ENCODE measurements around the gene DSN1. TPM values are rescaled to one million over a fixed set of nuclear protein-coding genes. Genes with fewer than 3 reads are reported as not detected.

DSN1 gene
- total and polyA plus RNA-seq, 4 donors: 3.5 to 14.6 (median 5.1) TPM

DNA sequence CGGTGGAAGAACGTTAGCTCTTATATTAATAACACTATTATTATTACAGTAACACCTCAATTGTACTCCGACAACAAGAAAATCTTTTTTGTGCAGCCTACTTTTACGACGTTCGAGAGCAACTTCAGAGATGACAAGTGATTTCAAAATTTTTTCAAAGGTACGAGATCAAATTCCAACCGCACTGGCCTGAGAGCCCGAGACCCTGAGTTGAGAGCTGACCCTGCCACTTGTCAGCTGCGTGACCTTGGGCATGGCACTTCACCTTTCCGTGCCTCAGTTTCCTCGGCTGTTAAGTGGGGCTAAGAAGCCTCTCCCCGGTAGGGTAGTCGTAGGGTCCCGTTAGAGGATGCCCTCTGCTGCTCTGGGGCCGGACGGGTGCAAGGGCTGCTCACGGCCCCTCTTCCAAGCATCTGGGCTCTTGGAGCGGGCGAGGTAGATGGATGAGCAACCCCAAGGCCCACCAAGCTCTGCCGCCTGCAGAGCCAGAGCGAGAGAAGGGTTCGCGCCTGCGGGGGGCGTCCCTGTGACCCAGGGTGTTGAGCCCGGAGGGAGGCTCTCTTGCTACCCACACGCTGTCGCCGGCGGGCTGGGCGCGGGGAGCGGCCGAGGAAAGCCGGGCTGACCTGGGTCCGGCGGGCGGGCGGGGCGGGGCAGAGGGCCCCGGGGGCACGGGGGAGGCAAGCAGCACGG, 28.2 kb downstream of the DSN1 start:
- no peak for TF ChIP-seq YY1 (IDR thresholded peaks at IDR 0.05)
- no peaks in the 10 kb centered on the region for H3K27me3 ChIP-seq (ENCODE audit: control insufficient read depth in 4 of 4, insufficient read depth in 4 of 4, low read length in 3 of 4)
- H3K9me3 ChIP-seq (ENCODE audit: control insufficient read depth in 4 of 4, low read length in 3 of 4): no peaks in the 10 kb centered on the region
- H3K4me1 ChIP-seq (ENCODE audit: control insufficient read depth in 4 of 4, insufficient read depth in 4 of 4, low read length in 3 of 4): peaks cover 2 to 19% (median 10%) of the 10 kb centered on the region in 4 donors
- H3K27ac ChIP-seq (ENCODE audit: low read depth in 1 of 2, low read length in 2 of 2): no peak overlapping the region
- 2% methylated on average over 44 of the region's 44 CpGs for WGBS
- no peaks in the 10 kb centered on the region for H3K36me3 ChIP-seq (ENCODE audit: control insufficient read depth in 4 of 4, insufficient read depth in 3 of 4, low read depth in 1 of 4, low read length in 3 of 4)
- H3K4me3 ChIP-seq (ENCODE audit: low read depth in 1 of 3, low read length in 3 of 3): peak overlapping the region; percentile 64 to 98 (median 89)
- no peak for DNase-seq (ENCODE audit: low spot score)
- H3K9ac ChIP-seq (ENCODE audit: low read depth in 1 of 2, low read length in 2 of 2): peak overlapping the region in 1 of 2 donors; percentile 27

DNA sequence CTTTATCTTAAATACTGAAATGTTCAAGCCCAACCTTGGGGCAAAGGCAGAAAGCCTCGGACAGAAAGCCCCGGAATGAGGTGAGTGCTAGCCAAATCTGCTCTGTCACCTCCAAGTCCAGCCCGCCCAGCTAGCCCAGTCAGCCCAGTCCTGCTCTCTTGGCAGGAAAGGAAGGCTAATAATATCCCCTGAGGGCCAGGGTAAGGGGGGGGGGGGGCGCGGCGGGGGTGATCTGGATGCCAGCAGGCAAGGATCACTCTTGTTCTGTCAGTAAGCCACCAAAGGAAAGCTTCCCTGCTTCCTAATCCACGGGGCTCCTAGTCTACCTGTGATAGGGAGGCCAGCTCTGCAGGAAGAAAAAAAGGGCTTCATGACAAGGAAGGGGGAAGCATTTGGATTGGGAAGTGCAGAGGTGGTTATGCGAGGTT, 28.8 kb downstream of the DSN1 start:
- no peak overlapping the region for H3K9ac ChIP-seq (ENCODE audit: low read depth in 1 of 2, low read length in 2 of 2)

DNA sequence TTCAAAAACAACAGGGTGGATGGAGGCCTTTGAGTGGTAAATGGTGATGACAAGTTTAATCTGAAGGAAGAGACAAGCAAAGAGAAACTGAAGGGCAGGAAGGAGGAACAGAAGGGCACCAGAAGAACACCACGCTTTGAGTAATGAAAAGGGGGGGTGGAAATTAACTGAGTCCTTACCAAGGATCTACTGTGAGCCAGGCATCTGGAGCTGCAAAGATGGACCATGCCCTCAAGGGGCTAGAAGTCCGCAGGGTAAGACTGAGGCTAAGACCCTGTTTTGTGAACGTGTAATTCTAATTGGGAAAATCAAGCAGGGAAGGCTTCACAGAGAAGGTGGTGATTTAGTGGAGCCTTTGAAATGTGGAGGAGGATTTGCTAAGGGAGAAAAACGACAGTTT, 29.3 kb downstream of the DSN1 start:
- no peak overlapping the region for H3K4me3 ChIP-seq (ENCODE audit: low read depth in 1 of 3, low read length in 3 of 3)

More for the DNA sequence above, 28.8 kb downstream of the DSN1 start:
- 13% methylated on average over 8 of the region's 8 CpGs for WGBS
- no peak overlapping the region for H3K27ac ChIP-seq (ENCODE audit: low read depth in 1 of 2, low read length in 2 of 2)
- no peaks in the 10 kb centered on the region for H3K9me3 ChIP-seq (ENCODE audit: control insufficient read depth in 4 of 4, low read length in 3 of 4)
- H3K4me3 ChIP-seq (ENCODE audit: low read depth in 1 of 3, low read length in 3 of 3): peak overlapping the region in 2 of 3 donors; percentile 89 to 98
- H3K27me3 ChIP-seq (ENCODE audit: control insufficient read depth in 4 of 4, insufficient read depth in 4 of 4, low read length in 3 of 4): no peaks in the 10 kb centered on the region
- DNase-seq (ENCODE audit: low spot score): no peak
- TF ChIP-seq, protein P1, sequence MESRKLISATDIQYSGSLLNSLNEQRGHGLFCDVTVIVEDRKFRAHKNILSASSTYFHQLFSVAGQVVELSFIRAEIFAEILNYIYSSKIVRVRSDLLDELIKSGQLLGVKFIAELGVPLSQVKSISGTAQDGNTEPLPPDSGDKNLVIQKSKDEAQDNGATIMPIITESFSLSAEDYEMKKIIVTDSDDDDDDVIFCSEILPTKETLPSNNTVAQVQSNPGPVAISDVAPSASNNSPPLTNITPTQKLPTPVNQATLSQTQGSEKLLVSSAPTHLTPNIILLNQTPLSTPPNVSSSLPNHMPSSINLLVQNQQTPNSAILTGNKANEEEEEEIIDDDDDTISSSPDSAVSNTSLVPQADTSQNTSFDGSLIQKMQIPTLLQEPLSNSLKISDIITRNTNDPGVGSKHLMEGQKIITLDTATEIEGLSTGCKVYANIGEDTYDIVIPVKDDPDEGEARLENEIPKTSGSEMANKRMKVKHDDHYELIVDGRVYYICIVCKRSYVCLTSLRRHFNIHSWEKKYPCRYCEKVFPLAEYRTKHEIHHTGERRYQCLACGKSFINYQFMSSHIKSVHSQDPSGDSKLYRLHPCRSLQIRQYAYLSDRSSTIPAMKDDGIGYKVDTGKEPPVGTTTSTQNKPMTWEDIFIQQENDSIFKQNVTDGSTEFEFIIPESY (IDR thresholded peaks at IDR 0.05): no peak
- no peak for TF ChIP-seq EGR1 (IDR thresholded peaks at IDR 0.05; ENCODE audit: low read depth in 2 of 2)
- H3K36me3 ChIP-seq (ENCODE audit: control insufficient read depth in 4 of 4, insufficient read depth in 3 of 4, low read depth in 1 of 4, low read length in 3 of 4): no peaks in the 10 kb centered on the region
- peaks cover 2 to 19% (median 10%) of the 10 kb centered on the region in 4 donors for H3K4me1 ChIP-seq (ENCODE audit: control insufficient read depth in 4 of 4, insufficient read depth in 4 of 4, low read length in 3 of 4)

DNA sequence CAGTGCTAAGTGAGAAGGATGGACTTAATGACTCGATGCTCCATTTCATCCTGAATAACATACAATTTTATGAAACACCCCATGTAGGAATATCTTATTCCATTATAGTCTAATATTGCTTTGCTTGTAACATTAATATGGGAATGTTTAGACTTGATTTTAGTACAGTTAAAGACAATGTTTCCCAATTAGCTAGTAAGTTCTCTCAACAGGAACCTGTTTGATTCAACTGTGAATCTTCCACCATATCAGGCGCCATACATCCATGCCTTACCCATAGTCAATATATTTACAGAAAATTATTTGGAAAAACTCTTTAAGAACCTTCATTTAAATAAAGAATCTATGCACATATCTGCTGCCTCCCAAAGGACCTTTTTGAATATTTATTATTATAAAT, 31.0 kb downstream of the DSN1 start:
- H3K27me3 ChIP-seq (ENCODE audit: control insufficient read depth in 4 of 4, insufficient read depth in 4 of 4, low read length in 3 of 4): no peaks in the 10 kb centered on the region
- H3K36me3 ChIP-seq (ENCODE audit: control insufficient read depth in 4 of 4, insufficient read depth in 3 of 4, low read depth in 1 of 4, low read length in 3 of 4): no peaks in the 10 kb centered on the region
- no peak overlapping the region for H3K27ac ChIP-seq (ENCODE audit: low read depth in 1 of 2, low read length in 2 of 2)
- H3K9ac ChIP-seq (ENCODE audit: low read depth in 1 of 2, low read length in 2 of 2): no peak overlapping the region
- no peak for DNase-seq (ENCODE audit: low spot score)
- H3K4me1 ChIP-seq (ENCODE audit: control insufficient read depth in 4 of 4, insufficient read depth in 4 of 4, low read length in 3 of 4): peaks cover 2 to 19% (median 10%) of the 10 kb centered on the region in 4 donors
- WGBS: 93% methylated on average over 2 of the region's 2 CpGs
- no peaks in the 10 kb centered on the region for H3K9me3 ChIP-seq (ENCODE audit: control insufficient read depth in 4 of 4, low read length in 3 of 4)
- H3K4me3 ChIP-seq (ENCODE audit: low read depth in 1 of 3, low read length in 3 of 3): no peak overlapping the region
- TF ChIP-seq, protein P2, sequence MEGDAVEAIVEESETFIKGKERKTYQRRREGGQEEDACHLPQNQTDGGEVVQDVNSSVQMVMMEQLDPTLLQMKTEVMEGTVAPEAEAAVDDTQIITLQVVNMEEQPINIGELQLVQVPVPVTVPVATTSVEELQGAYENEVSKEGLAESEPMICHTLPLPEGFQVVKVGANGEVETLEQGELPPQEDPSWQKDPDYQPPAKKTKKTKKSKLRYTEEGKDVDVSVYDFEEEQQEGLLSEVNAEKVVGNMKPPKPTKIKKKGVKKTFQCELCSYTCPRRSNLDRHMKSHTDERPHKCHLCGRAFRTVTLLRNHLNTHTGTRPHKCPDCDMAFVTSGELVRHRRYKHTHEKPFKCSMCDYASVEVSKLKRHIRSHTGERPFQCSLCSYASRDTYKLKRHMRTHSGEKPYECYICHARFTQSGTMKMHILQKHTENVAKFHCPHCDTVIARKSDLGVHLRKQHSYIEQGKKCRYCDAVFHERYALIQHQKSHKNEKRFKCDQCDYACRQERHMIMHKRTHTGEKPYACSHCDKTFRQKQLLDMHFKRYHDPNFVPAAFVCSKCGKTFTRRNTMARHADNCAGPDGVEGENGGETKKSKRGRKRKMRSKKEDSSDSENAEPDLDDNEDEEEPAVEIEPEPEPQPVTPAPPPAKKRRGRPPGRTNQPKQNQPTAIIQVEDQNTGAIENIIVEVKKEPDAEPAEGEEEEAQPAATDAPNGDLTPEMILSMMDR (IDR thresholded peaks at IDR 0.05; ENCODE audit: low read depth, low read length, missing input control): no peak
- no peak for TF ChIP-seq TAF1 (conservative IDR thresholded peaks at IDR 0.05)
- TF ChIP-seq, protein P3, sequence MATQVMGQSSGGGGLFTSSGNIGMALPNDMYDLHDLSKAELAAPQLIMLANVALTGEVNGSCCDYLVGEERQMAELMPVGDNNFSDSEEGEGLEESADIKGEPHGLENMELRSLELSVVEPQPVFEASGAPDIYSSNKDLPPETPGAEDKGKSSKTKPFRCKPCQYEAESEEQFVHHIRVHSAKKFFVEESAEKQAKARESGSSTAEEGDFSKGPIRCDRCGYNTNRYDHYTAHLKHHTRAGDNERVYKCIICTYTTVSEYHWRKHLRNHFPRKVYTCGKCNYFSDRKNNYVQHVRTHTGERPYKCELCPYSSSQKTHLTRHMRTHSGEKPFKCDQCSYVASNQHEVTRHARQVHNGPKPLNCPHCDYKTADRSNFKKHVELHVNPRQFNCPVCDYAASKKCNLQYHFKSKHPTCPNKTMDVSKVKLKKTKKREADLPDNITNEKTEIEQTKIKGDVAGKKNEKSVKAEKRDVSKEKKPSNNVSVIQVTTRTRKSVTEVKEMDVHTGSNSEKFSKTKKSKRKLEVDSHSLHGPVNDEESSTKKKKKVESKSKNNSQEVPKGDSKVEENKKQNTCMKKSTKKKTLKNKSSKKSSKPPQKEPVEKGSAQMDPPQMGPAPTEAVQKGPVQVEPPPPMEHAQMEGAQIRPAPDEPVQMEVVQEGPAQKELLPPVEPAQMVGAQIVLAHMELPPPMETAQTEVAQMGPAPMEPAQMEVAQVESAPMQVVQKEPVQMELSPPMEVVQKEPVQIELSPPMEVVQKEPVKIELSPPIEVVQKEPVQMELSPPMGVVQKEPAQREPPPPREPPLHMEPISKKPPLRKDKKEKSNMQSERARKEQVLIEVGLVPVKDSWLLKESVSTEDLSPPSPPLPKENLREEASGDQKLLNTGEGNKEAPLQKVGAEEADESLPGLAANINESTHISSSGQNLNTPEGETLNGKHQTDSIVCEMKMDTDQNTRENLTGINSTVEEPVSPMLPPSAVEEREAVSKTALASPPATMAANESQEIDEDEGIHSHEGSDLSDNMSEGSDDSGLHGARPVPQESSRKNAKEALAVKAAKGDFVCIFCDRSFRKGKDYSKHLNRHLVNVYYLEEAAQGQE (IDR thresholded peaks at IDR 0.05): no peak
- TF ChIP-seq FOXA1 (IDR thresholded peaks at IDR 0.05): no peak

More for the DNA sequence above, 29.3 kb downstream of the DSN1 start:
- WGBS: 77% methylated on average over 4 of the region's 4 CpGs
- Histone ChIP-seq H3K9me3 (ENCODE audit: control insufficient read depth in 4 of 4, low read length in 3 of 4) (no peaks in the 10 kb centered on the region), H3K9ac (ENCODE audit: low read depth in 1 of 2, low read length in 2 of 2) (no peak overlapping the region), H3K4me1 (ENCODE audit: control insufficient read depth in 4 of 4, insufficient read depth in 4 of 4, low read length in 3 of 4) (peaks cover 2 to 19% (median 10%) of the 10 kb centered on the region in 4 donors), H3K27me3 (ENCODE audit: control insufficient read depth in 4 of 4, insufficient read depth in 4 of 4, low read length in 3 of 4) (no peaks in the 10 kb centered on the region), H3K27ac (ENCODE audit: low read depth in 1 of 2, low read length in 2 of 2) (no peak overlapping the region), H3K36me3 (ENCODE audit: control insufficient read depth in 4 of 4, insufficient read depth in 3 of 4, low read depth in 1 of 4, low read length in 3 of 4) (no peaks in the 10 kb centered on the region)
- no peak for DNase-seq (ENCODE audit: low spot score)
- no peak for TF ChIP-seq GABPA (IDR thresholded peaks at IDR 0.05 in 1 of 2, conservative IDR thresholded peaks at IDR 0.05 in 1 of 2)
- TF ChIP-seq FOXA1 (IDR thresholded peaks at IDR 0.05): no peak
- TF ChIP-seq RAD21 (IDR thresholded peaks at IDR 0.05): no peak
- no peak for TF ChIP-seq YY1 (IDR thresholded peaks at IDR 0.05)
- TF ChIP-seq TAF1 (conservative IDR thresholded peaks at IDR 0.05): no peak
